Right kidney (tissue), 1 donor: ENCODE data around the gene NOSTRIN.
"Not testable (repeated sequence)": the region's sequence is repeated elsewhere in the genome, so short reads cannot be mapped to it uniquely, and the experiment has no call there.

ENCODE experiments used
- DNase-seq: peaks from one replicate; pipeline ENCODE4 v3.0.0-alpha.2; 2016

The NOSTRIN gene

GRCh38 chr2:168882163-168882562, 79.7 kb downstream of the NOSTRIN start:
- not testable (repeated sequence) for DNase-seq

GRCh38 chr2:168884975-168885374, 82.5 kb downstream of the NOSTRIN start:
- DNase-seq = no peak

- no peak for DNase-seq
Measured at GRCh38 chr2:168889635-168890005, 87.2 kb downstream of the NOSTRIN start.

GRCh38 chr2:168890006-168890782, 87.8 kb downstream of the NOSTRIN start, which contains the start of gene SPC25:
SPC25 (minus strand) TSS chr2:168890430; CDS start chr2:168889519, 911 bp downstream.
- DNase-seq = peak; percentile 76

- no peak for DNase-seq
Measured at GRCh38 chr2:168892327-168892726, 89.9 kb downstream of the NOSTRIN start.

GRCh38 chr2:168894101-168894500, 91.7 kb downstream of the NOSTRIN start:
- no peak for DNase-seq

- no peak for DNase-seq
Measured at GRCh38 chr2:168894720-168895119, 92.3 kb downstream of the NOSTRIN start.

- DNase-seq = no peak
Measured at GRCh38 chr2:168895771-168896170, 93.3 kb downstream of the NOSTRIN start.

- no peak for DNase-seq
Measured at GRCh38 chr2:168896783-168897182, 94.3 kb downstream of the NOSTRIN start.

- DNase-seq = no peak
Measured at GRCh38 chr2:168897449-168897848, 95.0 kb downstream of the NOSTRIN start.

- DNase-seq = no peak
Measured at GRCh38 chr2:168901003-168901402, 98.6 kb downstream of the NOSTRIN start, which contains the start of gene G6PC2. G6PC2 (plus strand) TSS chr2:168901291; CDS start chr2:168901332, 41 bp downstream.

GRCh38 chr2:168903888-168904287, 101.5 kb downstream of the NOSTRIN start:
- no peak for DNase-seq

GRCh38 chr2:168904358-168904757, 101.9 kb downstream of the NOSTRIN start:
- DNase-seq = no peak

GRCh38 chr2:168907940-168908662, 105.7 kb downstream of the NOSTRIN start:
- no peak for DNase-seq

- DNase-seq = no peak
Measured at GRCh38 chr2:168910330-168910729, 107.9 kb downstream of the NOSTRIN start.

GRCh38 chr2:168912466-168912865, 110.0 kb downstream of the NOSTRIN start:
- DNase-seq = no peak

- peak; percentile 24 for DNase-seq
Measured at GRCh38 chr2:168912901-168913369, 110.5 kb downstream of the NOSTRIN start.

- no peak for DNase-seq
Measured at GRCh38 chr2:168913495-168913894, 111.1 kb downstream of the NOSTRIN start.
